ENCODE measurements around the gene NPR1.

DNA sequence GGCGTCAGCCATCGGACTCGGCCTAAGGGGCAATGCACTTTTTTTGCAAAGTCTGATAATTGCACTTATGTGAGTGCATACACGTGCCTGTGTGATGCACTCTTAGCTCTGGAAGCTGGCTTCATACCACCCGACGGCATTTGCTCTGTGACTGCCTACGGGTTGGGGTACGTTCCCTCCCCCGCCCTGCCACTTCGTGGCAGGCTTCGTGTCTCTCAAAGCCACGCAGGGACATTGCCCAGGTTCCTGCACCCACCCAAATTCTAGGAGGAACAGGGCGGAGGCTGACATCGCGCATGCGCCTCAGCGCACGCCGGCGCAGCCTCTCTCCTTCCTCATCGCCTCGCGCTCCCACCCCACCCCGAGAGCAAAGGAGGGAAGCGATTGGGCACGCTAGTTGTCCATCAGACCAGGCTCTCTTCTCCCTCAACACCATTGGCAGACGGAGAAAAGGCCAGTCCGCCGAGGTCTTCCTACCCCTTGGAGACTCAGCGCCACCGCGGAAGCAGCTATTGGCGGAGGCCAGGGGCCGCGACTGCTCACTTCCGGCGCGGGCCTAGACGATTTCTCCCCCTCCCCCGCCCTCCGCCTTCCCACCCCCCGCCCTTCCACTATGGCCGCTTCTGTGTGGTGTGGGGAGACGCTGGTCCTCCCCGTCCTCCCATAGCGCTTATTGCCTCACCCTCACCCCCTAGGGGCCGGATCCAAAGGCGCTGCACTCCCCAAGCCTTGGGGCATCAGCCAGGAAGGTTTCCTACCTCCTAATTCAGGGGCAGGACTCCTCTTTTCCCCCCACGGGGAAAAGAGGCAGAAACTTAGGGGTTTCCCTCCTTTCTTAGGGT, 49.2 kb downstream of the NPR1 start, which contains the start of gene INTS3:
- TF ChIP-seq GATA3 (IDR thresholded peaks at IDR 0.05; ENCODE audit: low read depth, low read length) = no peak
- no peak for TF ChIP-seq GATA2 (IDR thresholded peaks at IDR 0.05; ENCODE audit: low read depth, low read length)

Measured in SH-SY5Y (cell line).